K562 (cell line): Measurements from ENCODE around the gene FBXW11. TPM values are rescaled to one million over a fixed set of nuclear protein-coding genes. Genes with fewer than 3 reads are reported as not detected.

Experiments used
- ATAC-seq: fragments of 200-7000 bp; cut with Tn5 transposase; 3 replicates; pipeline ENCODE4 v1.9.1; 2020; ENCODE audit warnings: moderate library complexity
- BruUV-seq: library from RNA; stranded (reverse); fragments of 400-500 nt; replicated peaks from 2 replicates; lab custom pipeline; 2021; lab: Mats Ljungman, UMichigan
- CTCF ChIA-PET: fragments of 300-600 bp; formaldehyde crosslinking; extraction: SDS; loops from one replicate; lab custom pipeline; 2021; ENCODE audit warnings: low intra/inter-chr PET ratio; lab: Yijun Ruan, JAX
- POLR2A ChIA-PET: fragments of 300-600, 350-650 bp; sonication (Branson Sonifier 250); formaldehyde crosslinking; extraction: SDS; loops from one replicate; lab custom pipeline; 2021; ENCODE audit warnings: antibody characterized with exemption, inconsistent platforms; lab: Yijun Ruan, JAX
- DNase-seq, 4 experiments: peaks; one replicate each; pipeline versions ENCODE4 v3.0.0 to v3.0.0-alpha.2; 2011 to 2018; ENCODE audit warnings: low spot score in 3 of 4, mixed read lengths in 3 of 4; ENCODE audit errors: extremely low read depth in 1 of 4
- FAIRE-seq: peaks from 2 replicates; lab custom pipeline; 2011; peaks lifted over from hg19 to GRCh38; lab: Jason Lieb, UNC
- H2AFZ ChIP-seq: 2 replicates; pipeline ENCODE4 v1.6.0; 2011; ENCODE audit warnings: low read depth, low read length, control low read depth, inconsistent platforms
- H3K27ac ChIP-seq: fragments of 200-600 bp; 3 replicates; pipeline ENCODE4 v1.8.0; 2011; ENCODE audit warnings: low read depth, mild to moderate bottlenecking, control low read depth, inconsistent platforms, low read length, moderate library complexity, mixed read lengths; ENCODE audit errors: extremely low read depth
- H3K27me3 ChIP-seq, 2 experiments: fragments of 300-600 bp in 1 of 2; 2 replicates in 1 of 2; 3 replicates in 1 of 2; pipeline versions ENCODE4 v1.6.0 to v1.8.0; 2011; ENCODE audit warnings: inconsistent platforms in 2 of 2, low read length in 2 of 2, mild to moderate bottlenecking in 1 of 2, mixed read lengths in 1 of 2, moderate library complexity in 1 of 2; ENCODE audit not compliant: control insufficient read depth in 2 of 2, insufficient read depth in 2 of 2
- H3K36me3 ChIP-seq: fragments of 300-600 bp; 3 replicates; pipeline ENCODE4 v1.8.0; 2011; ENCODE audit warnings: mild to moderate bottlenecking, low read length, inconsistent platforms; ENCODE audit not compliant: control insufficient read depth, insufficient read depth
- H3K4me1 ChIP-seq, 2 experiments: fragments of 200-600 bp in 1 of 2; replicated peaks in 1 of 2; 2 replicates in 1 of 2; 3 replicates in 1 of 2; pipeline versions ENCODE4 v1.5.1 to v1.8.0; 2011; ENCODE audit warnings: inconsistent platforms in 2 of 2, low read length in 2 of 2, mild to moderate bottlenecking in 1 of 2, mixed read lengths in 1 of 2, moderate library complexity in 1 of 2; ENCODE audit not compliant: control insufficient read depth in 2 of 2, insufficient read depth in 2 of 2
- H3K4me2 ChIP-seq: 2 replicates; pipeline ENCODE4 v1.6.1; 2011; ENCODE audit warnings: low read length, control low read depth, inconsistent platforms, mixed read lengths; ENCODE audit not compliant: insufficient read depth
- H3K4me3 ChIP-seq: fragments of 200-600 bp; sonication (generic), shearing (Covaris generic); 2 replicates; pipeline ENCODE4 v1.5.1; 2016; ENCODE audit warnings: control low read depth, inconsistent platforms
- H3K79me2 ChIP-seq: fragments of 200-600 bp; 3 replicates; pipeline ENCODE4 v1.8.0; 2011; ENCODE audit warnings: low read length, inconsistent platforms; ENCODE audit not compliant: control insufficient read depth, insufficient read depth
- H3K9ac ChIP-seq, 2 experiments: 2 replicates each; pipeline versions ENCODE4 v1.6.0 to v1.6.1; 2011; ENCODE audit warnings: low read depth in 2 of 2, low read length in 2 of 2, control low read depth in 1 of 2, inconsistent platforms in 1 of 2, mild to moderate bottlenecking in 1 of 2, mixed read lengths in 1 of 2; ENCODE audit not compliant: insufficient read depth in 1 of 2
- H3K9me1 ChIP-seq: one replicate; pipeline ENCODE4 v1.6.0; 2011; ENCODE audit warnings: inconsistent platforms, mild to moderate bottlenecking, low read length, moderate library complexity; ENCODE audit not compliant: control insufficient read depth, insufficient read depth
- H3K9me3 ChIP-seq: replicated peaks from 2 replicates; pipeline ENCODE4 v1.5.1; 2011; ENCODE audit warnings: low read depth, low read length, inconsistent platforms; ENCODE audit not compliant: control insufficient read depth, insufficient read depth
- H4K20me1 ChIP-seq: replicated peaks from 2 replicates; pipeline ENCODE4 v1.6.1; 2011; ENCODE audit warnings: low read length, inconsistent platforms, mixed read lengths; ENCODE audit not compliant: control insufficient read depth, insufficient read depth
- BRF1 ChIP-seq: IDR thresholded peaks from 3 replicates; pipeline ENCODE4 v1.6.1; 2011; ENCODE audit warnings: borderline replicate concordance, mild to moderate bottlenecking; ENCODE audit not compliant: insufficient read length; ENCODE audit errors: extremely low read depth
- FOXJ3 ChIP-seq: sonication (generic); formaldehyde crosslinking; IDR thresholded peaks from 2 replicates; pipeline ENCODE4 v1.4.0; 2020; ENCODE audit warnings: mild to moderate bottlenecking, missing genetic modification reagents
- HCFC1 ChIP-seq: IDR thresholded peaks from 2 replicates; pipeline ENCODE4 v1.6.1; 2012; ENCODE audit warnings: low read depth, low read length, improper control_type of control experiment
- KLF1 ChIP-seq: fragments of 450-650 bp; IDR thresholded peaks from 2 replicates; pipeline ENCODE4 v1.6.1; 2016; ENCODE audit warnings: missing genetic modification characterization, missing compliant biosample characterization
- NCOA1 ChIP-seq: fragments of 450-650 bp; IDR thresholded peaks from 2 replicates; pipeline ENCODE4 v1.6.1; 2016; ENCODE audit warnings: low read depth
- NCOR1 ChIP-seq: fragments of 450-650 bp; IDR thresholded peaks from 2 replicates; pipeline ENCODE4 v1.6.1; 2016; ENCODE audit warnings: mild to moderate bottlenecking, moderate library complexity
- NKRF ChIP-seq: fragments of 450-650 bp; IDR thresholded peaks from 2 replicates; pipeline ENCODE4 v1.6.1; 2016; ENCODE audit warnings: borderline replicate concordance
- NR3C1 ChIP-seq: sonication (generic); formaldehyde crosslinking; IDR thresholded peaks from 2 replicates; pipeline ENCODE4 v1.8.1; 2022; ENCODE audit warnings: missing genetic modification reagents
- RBM39 ChIP-seq: fragments of 200-400 bp; formaldehyde crosslinking; optimal IDR thresholded peaks from 2 replicates; pipeline ENCODE3; 2018; ENCODE audit warnings: low read depth, low read length
- RUNX1 ChIP-seq: sonication (generic); IDR thresholded peaks from 2 replicates; pipeline ENCODE4 v1.6.1; 2016; ENCODE audit warnings: antibody characterized with exemption, low read depth
- TAL1 ChIP-seq: fragments of 450-650 bp; IDR thresholded peaks from 2 replicates; pipeline ENCODE4 v1.6.1; 2016; ENCODE audit warnings: mild to moderate bottlenecking
- XRCC4 ChIP-seq: IDR thresholded peaks from one replicate; pipeline ENCODE4 v1.6.1; 2011; ENCODE audit not compliant: insufficient read depth, insufficient read length; ENCODE audit errors: extremely low read depth
- WGBS: fragments of 100-300 bp; shearing (Covaris generic); methylation state at CpG from one replicate; pipeline ENCODE4 v1.1.6; 2016; ENCODE audit warnings: low coverage, mixed read lengths; ENCODE audit not compliant: insufficient coverage; ENCODE audit errors: missing lambda C conversion rate; 5-methylcytosine and 5-hydroxymethylcytosine counted together
- in situ Hi-C: fragments of 300-500 bp; cut with MboI; formaldehyde crosslinking; loops from 4 replicates; pipeline ENCODE4 v1.15.0; 2018; ENCODE audit warnings: inconsistent platforms, mixed read lengths
- intact Hi-C: fragments of 100-400 bp; cut with micrococcal nuclease; formaldehyde crosslinking; loops from 2 replicates; pipeline ENCODE4 v1.14.2; 2022
- polyA plus RNA-seq, 8 experiments: library from polyadenylated mRNA; depleted of rRNA in 4 of 8; stranded (reverse) in 5 of 8; unstranded in 3 of 8; fragments of >200 nt; fragmentation: Nextera tagmentation in 2 of 8; fragmentation: Illumina TruSeq in 1 of 8; extraction: Ambion mirVana in 2 of 8; extraction: Trizol in 1 of 8; gene quantifications; 2 replicates each; pipeline versions ENCODE4 v1.2.1 to v1.2.3, GENCODE V29; 2011 to 2014; ENCODE audit warnings: inconsistent platforms in 1 of 8, missing spikeins in 1 of 8
- total RNA-seq, 7 experiments: library from RNA; depleted of rRNA in 6 of 7; stranded (reverse); fragments of >200 nt in 6 of 7; fragmentation: Illumina TruSeq in 2 of 7; extraction: Trizol in 2 of 7; gene quantifications; 2 replicates each; pipeline versions ENCODE4 v1.2.1 to v1.2.3, GENCODE V29; 2011 to 2021; ENCODE audit warnings: low replicate concordance in 1 of 7

Gene FBXW11
- total and polyA plus RNA-seq, 9 of the 15 experiments (the other 6 are each of a cell fraction or from before 2014, with no cell fraction given): 3.0 to 28.6 (median 23.6) TPM

GRCh38 chr5:171969288-171969880 is 37.1 kb downstream of the FBXW11 start (continued):
- TF ChIP-seq NKRF: no peak
- no peak for TF ChIP-seq XRCC4
- no peak for TF ChIP-seq TAL1

- no peak overlapping the region for H3K4me3 ChIP-seq
- H4K20me1 ChIP-seq: no peaks in the 10 kb centered on the region
- no peaks in the 10 kb centered on the region for H3K9me3 ChIP-seq
- no TSS peak for BruUV-seq
- H2AFZ ChIP-seq: no peak overlapping the region
- WGBS: 66% methylated on average over 3 of the region's 3 CpGs
- H3K27me3 ChIP-seq: no peaks in the 10 kb centered on the region
- no peak overlapping the region for H3K9ac ChIP-seq
- intact Hi-C loops (no loop called here), in situ Hi-C loops (no loop called here)
- ATAC-seq: no peak
- ChIA-PET CTCF (no interaction called here), POLR2A (interaction anchor here (0.9 kb wide), 1 partner anchor 14 kb away, joined by 3 read pairs; no protein-coding TSS in a partner anchor)
- DNase-seq: no peak
- peaks cover 44% of the 10 kb centered on the region for H3K79me2 ChIP-seq
- no peaks in the 10 kb centered on the region; a peak in 1 of 5 replicates for H3K4me1 ChIP-seq
- no peak for FAIRE-seq
- no peak overlapping the region for H3K4me2 ChIP-seq
- no peak overlapping the region for H3K27ac ChIP-seq
- TF ChIP-seq FOXJ3 (CRISPR knock-in tag): no peak
- no peak for TF ChIP-seq HCFC1
- TF ChIP-seq BRF1: no peak
- TF ChIP-seq NR3C1 (CRISPR knock-in tag): no peak
- TF ChIP-seq NCOA1: no peak
- TF ChIP-seq NCOR1: no peak
- no peak for TF ChIP-seq KLF1 (tag)
- TF ChIP-seq RBM39: no peak
- no peak for TF ChIP-seq RUNX1
- no peaks in the 10 kb centered on the region for H3K9me1 ChIP-seq
- H3K36me3 ChIP-seq: no peaks in the 10 kb centered on the region
These were observed 37.9 kb downstream of the FBXW11 start for GRCh38 chr5:171968531-171968930.
